SK-N-SH treated with all-trans-retinoic acid at 6 μM for 48 hours (cell line): ENCODE results near the gene ZNF699.
A peak's percentile ranks its signal among the peaks of the same experiment; 100 is the strongest.
"Not testable (repeated sequence)": the region's sequence is repeated elsewhere in the genome, so short reads cannot be mapped to it uniquely, and the experiment has no call there.

Source experiments
- ATAC-seq: fragments of 200-7000 bp; cut with Tn5 transposase; 3 replicates; pipeline ENCODE4 v1.9.1; 2020; ENCODE audit warnings: mild to moderate bottlenecking, moderate library complexity
- ARNTL ChIP-seq: fragments of 450-650 bp; formaldehyde crosslinking; IDR thresholded peaks from 2 replicates; pipeline ENCODE4 v1.5.0; 2020; ENCODE audit warnings: low read depth, mild to moderate bottlenecking, moderate library complexity, borderline replicate concordance
- CSDC2 ChIP-seq: fragments of 250-450 bp; sonication (Bioruptor Pico); IDR thresholded peaks from 2 replicates; pipeline ENCODE4 v1.5.0; 2020; ENCODE audit warnings: mild to moderate bottlenecking, moderate library complexity
- CSRNP3 ChIP-seq: fragments of 250-450 bp; sonication (Bioruptor Pico); IDR thresholded peaks from 2 replicates; pipeline ENCODE4 v1.5.1; 2021; ENCODE audit warnings: mild to moderate bottlenecking, moderate library complexity
- ESRRG ChIP-seq: fragments of 250-450 bp; sonication (Bioruptor Pico); IDR thresholded peaks from 2 replicates; pipeline ENCODE4 v1.6.1; 2021; ENCODE audit warnings: mild to moderate bottlenecking
- ISL1 ChIP-seq: fragments of 250-450 bp; sonication (Bioruptor Pico); IDR thresholded peaks from 2 replicates; pipeline ENCODE4 v2.1.2; 2022; ENCODE audit warnings: mild to moderate bottlenecking, moderate library complexity
- OSR1 ChIP-seq: fragments of 250-450 bp; sonication (Bioruptor Pico); IDR thresholded peaks from 2 replicates; pipeline ENCODE4 v1.8.0; 2022; ENCODE audit warnings: moderate library complexity, mild to moderate bottlenecking, inconsistent platforms
- PPARA ChIP-seq: fragments of 250-450 bp; sonication (Bioruptor Pico); IDR thresholded peaks from 2 replicates; pipeline ENCODE4 v1.5.0; 2020; ENCODE audit warnings: mild to moderate bottlenecking, borderline replicate concordance
- RARB ChIP-seq: fragments of 250-450 bp; sonication (Bioruptor Pico); IDR thresholded peaks from 2 replicates; pipeline ENCODE4 v1.8.0; 2021; ENCODE audit warnings: mild to moderate bottlenecking, moderate library complexity
- SNAI2 ChIP-seq: fragments of 250-450 bp; sonication (Bioruptor Pico); IDR thresholded peaks from 2 replicates; pipeline ENCODE4 v1.5.0; 2020; ENCODE audit warnings: mild to moderate bottlenecking, moderate library complexity
- TOX ChIP-seq: fragments of 250-450 bp; sonication (Bioruptor Pico); IDR thresholded peaks from 2 replicates; pipeline ENCODE4 v1.8.0; 2021; ENCODE audit warnings: mild to moderate bottlenecking, moderate library complexity, borderline replicate concordance
- ZC3H10 ChIP-seq: fragments of 250-450 bp; sonication (Bioruptor Pico); IDR thresholded peaks from 2 replicates; pipeline ENCODE4 v1.5.1; 2021; ENCODE audit warnings: mild to moderate bottlenecking, moderate library complexity
- ZFP3 ChIP-seq: fragments of 250-450 bp; sonication (Bioruptor Pico); IDR thresholded peaks from 2 replicates; pipeline ENCODE4 v1.5.0; 2020; ENCODE audit warnings: mild to moderate bottlenecking, moderate library complexity
- ZFP30 ChIP-seq: fragments of 450-650 bp; formaldehyde crosslinking; IDR thresholded peaks from 2 replicates; pipeline ENCODE4 v1.5.0; 2022; ENCODE audit warnings: mild to moderate bottlenecking, moderate library complexity
- ZNF565 ChIP-seq: fragments of 450-650 bp; formaldehyde crosslinking; conservative IDR thresholded peaks from 2 replicates; pipeline ENCODE4 v1.5.0; 2020; ENCODE audit warnings: low read depth, mild to moderate bottlenecking, moderate library complexity
- ZNF70 ChIP-seq: fragments of 450-650 bp; formaldehyde crosslinking; IDR thresholded peaks from 2 replicates; pipeline ENCODE4 v1.5.0; 2020; ENCODE audit warnings: mild to moderate bottlenecking, moderate library complexity
- TF ChIP-seq, protein P1 (sequence below): fragments of 250-450 bp; sonication (Bioruptor Pico); IDR thresholded peaks from 2 replicates; pipeline ENCODE4 v1.8.0; 2020; ENCODE audit warnings: mild to moderate bottlenecking, moderate library complexity, borderline replicate concordance
- TF ChIP-seq, protein P2 (sequence below): fragments of 250-450 bp; sonication (Bioruptor Pico); IDR thresholded peaks from 2 replicates; pipeline ENCODE4 v1.5.1; 2020; ENCODE audit warnings: low read depth, mild to moderate bottlenecking, moderate library complexity
- TF ChIP-seq, protein P3 (sequence below): fragments of 250-450 bp; sonication (Bioruptor Pico); IDR thresholded peaks from 2 replicates; pipeline ENCODE4 v1.5.0; 2020; ENCODE audit warnings: mild to moderate bottlenecking, moderate library complexity

The ZNF699 gene

DNA sequence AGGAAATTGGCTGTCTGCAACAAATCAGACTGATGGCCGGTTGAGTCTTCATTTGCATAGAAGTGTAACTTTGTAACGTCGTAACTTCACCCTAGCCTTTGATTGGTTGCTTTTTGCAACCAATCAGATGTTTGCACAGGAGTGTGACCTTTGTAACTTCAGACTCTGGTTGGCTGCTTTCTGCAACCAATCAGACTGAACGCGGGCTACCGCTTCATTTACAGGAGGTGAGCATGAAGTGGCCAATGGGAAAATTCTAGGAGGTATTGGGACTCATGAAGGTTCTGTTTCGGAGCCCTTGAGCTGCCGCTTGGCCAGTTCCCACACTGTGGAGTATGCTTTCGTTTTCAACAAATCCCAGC is 13.9 kb upstream of the ZNF699 start:
- TF ChIP-seq ZC3H10 (CRISPR knock-in tag) (no peak), ZFP30 (CRISPR knock-in tag) (no peak), ZFP3 (CRISPR knock-in tag) (no peak), TOX (no peak), RARB (no peak), ISL1 (CRISPR knock-in tag) (no peak), CSDC2 (CRISPR knock-in tag) (no peak), PPARA (no peak), ESRRG (CRISPR knock-in tag) (no peak), OSR1 (CRISPR knock-in tag) (no peak), ARNTL (no peak)
- ATAC-seq, result peak; percentile 66

DNA sequence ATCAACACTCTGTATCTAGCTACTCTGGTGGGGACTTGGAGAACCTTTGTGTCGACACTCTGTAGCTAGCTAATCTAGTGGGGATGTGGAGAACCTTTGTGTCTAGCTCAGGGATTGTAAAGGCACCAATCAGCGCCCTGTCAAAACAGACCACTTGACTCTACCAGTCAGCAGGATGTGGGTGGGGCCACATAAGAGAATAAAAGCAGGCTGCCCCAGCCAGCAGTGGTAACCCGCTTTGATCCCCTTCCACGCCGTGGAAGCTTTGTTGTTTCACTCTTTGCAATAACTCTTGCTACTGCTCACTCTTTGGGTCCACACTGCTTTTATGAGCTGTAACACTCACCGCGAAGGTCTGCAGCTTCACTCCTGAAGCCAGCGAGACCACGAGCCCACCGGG is 12.6 kb upstream of the ZNF699 start:
- ATAC-seq, result not testable (repeated sequence)

DNA sequence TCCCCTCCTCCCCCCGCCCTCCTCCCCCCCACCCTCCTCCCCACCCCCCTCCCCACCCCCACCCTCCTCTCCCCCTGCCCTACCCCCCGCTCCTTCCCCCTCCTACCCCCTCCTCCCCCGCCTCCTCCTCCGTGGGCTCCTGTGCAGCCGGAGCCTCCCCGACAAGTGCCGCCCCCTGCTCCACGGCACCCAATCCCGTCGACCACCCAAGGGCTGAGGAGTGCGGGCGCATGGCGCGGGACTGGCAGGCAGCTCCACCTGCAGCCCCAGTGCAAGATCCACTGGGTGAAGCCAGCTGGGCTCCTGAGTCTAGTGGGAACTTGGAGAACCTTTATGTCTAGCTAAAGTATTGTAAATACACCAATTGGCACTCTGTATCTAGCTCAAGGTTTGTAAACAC is 12.1 kb upstream of the ZNF699 start:
- ATAC-seq, result not testable (repeated sequence)

DNA sequence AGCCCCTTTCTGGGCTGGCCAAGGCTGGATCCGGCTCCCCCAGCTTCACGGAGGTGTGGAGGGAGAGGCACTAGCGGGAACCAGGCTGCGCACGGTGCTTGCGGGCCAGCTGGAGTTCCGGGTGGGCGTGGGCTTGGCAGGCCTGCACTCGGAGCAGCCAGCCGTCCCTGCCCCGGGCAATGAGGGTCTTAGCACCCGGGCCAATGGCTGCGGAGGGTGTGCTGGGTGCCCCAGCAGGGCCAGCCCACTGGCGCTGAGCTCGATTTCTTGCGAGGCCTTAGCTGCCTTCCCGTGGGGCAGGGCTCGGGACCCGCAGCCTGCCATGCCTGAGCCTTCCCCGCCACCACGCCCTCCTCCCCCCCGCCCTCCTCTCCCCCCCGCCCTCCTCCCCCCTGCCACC is 11.7 kb upstream of the ZNF699 start:
- no peak for TF ChIP-seq ZFP3 (CRISPR knock-in tag)
- no peak for TF ChIP-seq RARB
- no peak for TF ChIP-seq OSR1 (CRISPR knock-in tag)
- TF ChIP-seq, protein P1, sequence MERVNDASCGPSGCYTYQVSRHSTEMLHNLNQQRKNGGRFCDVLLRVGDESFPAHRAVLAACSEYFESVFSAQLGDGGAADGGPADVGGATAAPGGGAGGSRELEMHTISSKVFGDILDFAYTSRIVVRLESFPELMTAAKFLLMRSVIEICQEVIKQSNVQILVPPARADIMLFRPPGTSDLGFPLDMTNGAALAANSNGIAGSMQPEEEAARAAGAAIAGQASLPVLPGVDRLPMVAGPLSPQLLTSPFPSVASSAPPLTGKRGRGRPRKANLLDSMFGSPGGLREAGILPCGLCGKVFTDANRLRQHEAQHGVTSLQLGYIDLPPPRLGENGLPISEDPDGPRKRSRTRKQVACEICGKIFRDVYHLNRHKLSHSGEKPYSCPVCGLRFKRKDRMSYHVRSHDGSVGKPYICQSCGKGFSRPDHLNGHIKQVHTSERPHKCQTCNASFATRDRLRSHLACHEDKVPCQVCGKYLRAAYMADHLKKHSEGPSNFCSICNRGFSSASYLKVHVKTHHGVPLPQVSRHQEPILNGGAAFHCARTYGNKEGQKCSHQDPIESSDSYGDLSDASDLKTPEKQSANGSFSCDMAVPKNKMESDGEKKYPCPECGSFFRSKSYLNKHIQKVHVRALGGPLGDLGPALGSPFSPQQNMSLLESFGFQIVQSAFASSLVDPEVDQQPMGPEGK, result no peak
- TF ChIP-seq, protein P2, sequence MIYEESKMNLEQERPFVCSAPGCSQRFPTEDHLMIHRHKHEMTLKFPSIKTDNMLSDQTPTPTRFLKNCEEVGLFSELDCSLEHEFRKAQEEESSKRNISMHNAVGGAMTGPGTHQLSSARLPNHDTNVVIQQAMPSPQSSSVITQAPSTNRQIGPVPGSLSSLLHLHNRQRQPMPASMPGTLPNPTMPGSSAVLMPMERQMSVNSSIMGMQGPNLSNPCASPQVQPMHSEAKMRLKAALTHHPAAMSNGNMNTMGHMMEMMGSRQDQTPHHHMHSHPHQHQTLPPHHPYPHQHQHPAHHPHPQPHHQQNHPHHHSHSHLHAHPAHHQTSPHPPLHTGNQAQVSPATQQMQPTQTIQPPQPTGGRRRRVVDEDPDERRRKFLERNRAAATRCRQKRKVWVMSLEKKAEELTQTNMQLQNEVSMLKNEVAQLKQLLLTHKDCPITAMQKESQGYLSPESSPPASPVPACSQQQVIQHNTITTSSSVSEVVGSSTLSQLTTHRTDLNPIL (CRISPR knock-in tag), result no peak
- TF ChIP-seq, protein P3, sequence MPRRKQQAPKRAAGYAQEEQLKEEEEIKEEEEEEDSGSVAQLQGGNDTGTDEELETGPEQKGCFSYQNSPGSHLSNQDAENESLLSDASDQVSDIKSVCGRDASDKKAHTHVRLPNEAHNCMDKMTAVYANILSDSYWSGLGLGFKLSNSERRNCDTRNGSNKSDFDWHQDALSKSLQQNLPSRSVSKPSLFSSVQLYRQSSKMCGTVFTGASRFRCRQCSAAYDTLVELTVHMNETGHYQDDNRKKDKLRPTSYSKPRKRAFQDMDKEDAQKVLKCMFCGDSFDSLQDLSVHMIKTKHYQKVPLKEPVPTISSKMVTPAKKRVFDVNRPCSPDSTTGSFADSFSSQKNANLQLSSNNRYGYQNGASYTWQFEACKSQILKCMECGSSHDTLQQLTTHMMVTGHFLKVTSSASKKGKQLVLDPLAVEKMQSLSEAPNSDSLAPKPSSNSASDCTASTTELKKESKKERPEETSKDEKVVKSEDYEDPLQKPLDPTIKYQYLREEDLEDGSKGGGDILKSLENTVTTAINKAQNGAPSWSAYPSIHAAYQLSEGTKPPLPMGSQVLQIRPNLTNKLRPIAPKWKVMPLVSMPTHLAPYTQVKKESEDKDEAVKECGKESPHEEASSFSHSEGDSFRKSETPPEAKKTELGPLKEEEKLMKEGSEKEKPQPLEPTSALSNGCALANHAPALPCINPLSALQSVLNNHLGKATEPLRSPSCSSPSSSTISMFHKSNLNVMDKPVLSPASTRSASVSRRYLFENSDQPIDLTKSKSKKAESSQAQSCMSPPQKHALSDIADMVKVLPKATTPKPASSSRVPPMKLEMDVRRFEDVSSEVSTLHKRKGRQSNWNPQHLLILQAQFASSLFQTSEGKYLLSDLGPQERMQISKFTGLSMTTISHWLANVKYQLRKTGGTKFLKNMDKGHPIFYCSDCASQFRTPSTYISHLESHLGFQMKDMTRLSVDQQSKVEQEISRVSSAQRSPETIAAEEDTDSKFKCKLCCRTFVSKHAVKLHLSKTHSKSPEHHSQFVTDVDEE, result no peak
- no peak for TF ChIP-seq SNAI2 (CRISPR knock-in tag)
- no peak for TF ChIP-seq ZNF70 (CRISPR knock-in tag)
- no peak for TF ChIP-seq ESRRG (CRISPR knock-in tag)
- no peak for TF ChIP-seq ZNF565
- TF ChIP-seq CSRNP3 (CRISPR knock-in tag), result no peak
- TF ChIP-seq ARNTL, result no peak
- ATAC-seq, result no peak

DNA sequence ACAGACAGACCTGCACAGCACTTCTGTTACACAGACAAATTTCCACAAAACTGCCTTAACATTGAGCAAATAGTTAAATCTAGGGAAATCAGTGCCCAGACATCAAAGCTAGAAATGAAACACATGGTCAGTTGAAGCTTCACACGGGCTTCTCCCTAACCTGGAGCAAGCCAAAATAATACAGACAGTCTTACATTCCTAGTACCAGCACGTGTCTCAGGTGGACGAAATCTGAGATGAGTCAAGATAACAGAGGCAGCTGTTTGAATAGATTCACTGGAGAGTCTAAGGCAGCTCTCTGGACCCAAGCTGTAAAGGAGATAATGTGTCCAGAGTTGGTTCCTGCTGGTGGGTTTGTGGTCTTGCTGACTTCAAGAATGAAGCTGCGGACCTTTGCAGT is 4.1 kb upstream of the ZNF699 start:
- no peak for ATAC-seq
- TF ChIP-seq, protein P1, result no peak
- TF ChIP-seq SNAI2 (CRISPR knock-in tag) (no peak), RARB (no peak)
